Fibroblast of the aortic adventitia (primary cell): ENCODE results near the gene HOXA10. TPM values are rescaled to one million over a fixed set of nuclear protein-coding genes. Genes with fewer than 3 reads are reported as not detected.
A peak's percentile ranks its signal among the peaks of the same experiment; 100 is the strongest.

ENCODE experiments used
- DNase-seq: peaks from one replicate; pipeline ENCODE4 v3.0.0-alpha.2; 2010; ENCODE audit warnings: low read depth
- H3K4me3 ChIP-seq: 2 replicates; pipeline ENCODE4 v1.5.1; 2011; ENCODE audit warnings: low read depth, mild to moderate bottlenecking, control low read depth, low read length, moderate library complexity
- CTCF ChIP-seq: IDR thresholded peaks from 2 replicates; pipeline ENCODE4 v1.5.1; 2011; ENCODE audit warnings: mild to moderate bottlenecking, low read length, control low read depth, inconsistent platforms; ENCODE audit not compliant: insufficient read depth
- total RNA-seq: library from RNA; depleted of rRNA; stranded (reverse); fragments of >200 nt; gene quantifications from 2 replicates; pipeline ENCODE4 v1.2.3, GENCODE V29; 2012; ENCODE audit warnings: low replicate concordance

Gene HOXA10
- total RNA-seq, 1 donor = not detected

DNA sequence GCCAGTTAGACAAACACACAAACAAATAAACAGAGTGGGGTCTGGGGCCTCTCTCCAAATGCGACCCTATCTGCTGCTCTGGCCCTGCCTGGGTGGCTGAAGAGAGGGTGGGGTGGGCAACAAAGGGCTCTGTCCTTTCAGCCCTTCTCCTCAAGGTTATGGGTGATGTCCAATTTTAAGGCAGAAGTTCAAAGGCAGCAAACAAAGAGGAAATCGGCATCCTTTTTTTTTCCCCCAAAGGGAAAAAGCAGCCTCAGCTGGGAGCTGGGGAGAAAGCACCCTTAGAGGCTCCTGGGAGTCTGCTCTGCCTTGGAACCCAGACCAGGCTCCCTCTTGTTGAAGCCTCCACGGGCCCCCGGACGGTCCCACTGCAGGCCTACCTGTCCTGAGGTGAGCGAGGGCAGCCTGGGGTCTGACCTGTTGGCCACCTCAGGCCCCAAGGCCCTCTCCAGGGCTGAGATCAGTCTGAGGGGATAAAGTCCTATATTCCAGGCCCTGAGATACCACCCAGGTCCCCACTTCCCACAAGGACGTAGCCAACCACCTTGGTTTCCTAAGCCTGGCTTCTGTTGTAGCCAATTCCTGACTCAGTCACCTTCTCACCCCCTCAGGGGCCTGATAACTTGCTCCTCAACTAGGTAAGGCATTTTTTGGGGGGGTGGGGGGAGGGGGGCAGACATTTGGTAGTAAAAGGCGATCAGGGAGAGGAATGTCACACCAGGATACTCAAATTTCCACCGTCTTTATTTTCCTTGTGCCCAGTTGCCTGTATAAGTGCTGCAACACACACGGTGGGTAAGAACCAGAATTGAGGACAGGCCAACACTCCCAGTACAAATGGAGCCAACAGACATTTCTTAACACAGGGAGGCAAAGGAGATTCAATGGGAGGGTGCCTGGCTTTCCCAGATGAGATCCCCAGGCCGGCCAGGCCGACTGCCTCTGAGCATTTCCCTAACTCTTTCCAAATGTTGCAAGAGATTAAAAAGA, 6.6 kb upstream of the HOXA10 start:
- DNase-seq = no peak
- no peak for TF ChIP-seq CTCF
- no peak overlapping the region for H3K4me3 ChIP-seq

DNA sequence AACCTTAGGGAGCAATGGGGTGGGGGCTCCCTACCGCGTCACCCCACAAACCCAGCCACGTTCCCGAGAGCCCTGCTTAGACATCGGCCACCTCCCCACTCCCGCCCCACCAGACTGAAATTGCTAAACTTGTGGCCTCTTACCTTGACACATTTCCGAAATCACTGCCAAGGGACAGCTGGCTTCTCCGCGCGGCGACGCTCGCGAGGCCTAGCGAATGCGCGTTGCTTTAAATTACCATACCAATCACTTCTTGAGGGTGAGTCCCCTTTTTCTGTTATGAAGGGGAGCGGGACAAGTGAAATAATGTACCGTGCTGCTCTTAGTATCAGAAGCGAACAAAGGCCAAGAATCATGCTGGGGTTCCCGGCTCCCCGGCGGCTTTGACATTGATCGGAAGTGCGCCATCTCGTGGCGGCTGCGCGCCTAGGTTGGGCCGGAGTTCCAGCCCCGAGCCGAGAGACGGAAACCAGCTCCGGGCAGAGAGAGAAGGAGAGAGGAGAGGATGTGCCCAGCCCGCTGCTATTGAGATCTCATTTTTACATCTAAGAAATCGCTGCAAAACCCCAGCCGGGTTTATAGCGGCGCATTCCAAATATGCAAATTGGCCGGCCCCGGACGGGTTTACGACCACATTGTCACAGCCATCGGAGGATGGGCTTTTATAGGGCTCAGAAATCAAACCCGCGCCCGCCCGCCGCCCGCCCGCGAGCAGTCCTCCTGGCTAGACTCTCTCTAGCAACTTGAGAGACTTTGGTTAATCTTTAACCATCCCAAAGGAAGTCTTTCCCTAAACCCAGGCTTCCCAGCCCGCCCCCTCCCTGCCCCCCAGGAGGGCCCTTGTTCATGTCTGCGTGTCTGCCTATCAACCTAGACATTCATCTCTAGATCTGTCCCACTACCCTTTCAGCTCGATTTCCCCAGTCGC, 5.6 kb upstream of the HOXA10 start:
- DNase-seq = peak; percentile 52
- H3K4me3 ChIP-seq = peak overlapping the region; percentile 17
- TF ChIP-seq CTCF = peak; percentile 83

DNA sequence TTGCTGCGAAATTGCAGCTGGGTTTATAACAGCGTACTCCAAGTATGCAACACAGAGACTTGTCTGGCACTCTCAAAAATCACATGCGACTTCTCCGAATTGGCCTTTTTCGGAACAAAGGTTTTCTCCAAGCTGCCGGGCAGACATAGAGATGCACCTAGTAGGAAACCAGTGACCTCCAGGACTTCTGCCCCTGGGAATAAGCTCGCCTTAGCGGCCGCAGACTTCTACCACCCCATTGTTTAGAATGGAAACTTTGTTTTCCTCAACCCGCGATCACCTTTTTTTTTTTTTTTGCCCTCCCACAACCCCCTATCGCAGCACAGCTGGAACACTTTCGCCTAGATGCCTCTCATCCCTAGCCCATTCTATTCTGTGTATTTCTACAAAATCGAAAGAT, 4.9 kb upstream of the HOXA10 start:
- no peak for DNase-seq

GRCh38 chr7:27178366-27178765, 4.2 kb upstream of the HOXA10 start:
- no peak for DNase-seq
- no peak overlapping the region for H3K4me3 ChIP-seq
- no peak for TF ChIP-seq CTCF

More for the DNA sequence above, 4.9 kb upstream of the HOXA10 start:
- no peak overlapping the region for H3K4me3 ChIP-seq
- no peak for TF ChIP-seq CTCF

GRCh38 chr7:27177795-27178320, 3.7 kb upstream of the HOXA10 start:
- no peak for DNase-seq
- no peak for TF ChIP-seq CTCF
- no peak overlapping the region for H3K4me3 ChIP-seq

DNA sequence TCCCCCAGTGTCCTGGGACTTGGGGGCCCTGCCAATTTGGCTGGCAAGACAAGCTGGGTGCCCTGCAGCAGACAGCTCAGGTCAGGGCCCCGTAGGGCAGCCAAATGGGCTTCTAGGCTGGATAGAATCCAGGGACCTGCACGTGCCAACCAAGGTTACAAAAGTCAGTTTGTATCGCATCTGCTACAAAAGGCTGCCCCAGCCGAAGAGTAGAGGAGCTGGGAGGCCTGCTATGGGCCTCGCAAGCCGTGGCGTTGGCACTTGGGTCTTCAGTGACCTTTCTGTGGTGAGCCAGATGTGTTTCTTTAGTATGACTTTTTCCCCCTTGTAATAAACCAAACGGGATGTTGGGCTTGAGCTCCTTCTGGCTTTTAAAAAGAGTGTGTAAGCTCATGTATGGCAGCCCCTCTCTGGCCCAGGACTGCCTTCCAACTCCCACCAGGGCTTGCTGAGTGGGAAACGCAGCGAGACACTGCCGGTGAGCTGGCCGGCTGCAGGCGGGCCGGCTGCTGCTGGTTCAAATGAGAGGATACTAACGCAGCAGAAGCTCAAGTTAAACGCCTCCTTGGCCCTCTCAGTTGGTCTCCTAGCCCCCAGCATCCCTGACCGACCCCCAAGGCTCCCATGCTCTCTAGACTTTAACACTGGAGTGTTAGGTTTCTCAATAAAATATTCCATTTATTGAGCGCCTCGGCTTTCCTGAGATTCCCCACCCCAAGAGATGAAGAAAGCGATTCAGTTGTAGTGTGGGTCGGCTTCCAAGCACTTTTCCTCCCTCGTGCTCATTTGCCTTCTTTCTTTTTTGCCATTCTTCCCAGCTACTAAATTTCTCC, 3.1 kb upstream of the HOXA10 start:
- TF ChIP-seq CTCF = no peak
- no peak overlapping the region for H3K4me3 ChIP-seq
- DNase-seq = no peak
